WERI-Rb-1 (cell line): ENCODE measurements around the gene LYPD6B.

Experiments used
- DNase-seq: peaks from one replicate; pipeline ENCODE4 v3.0.0-alpha.2; 2020
- H3K27ac ChIP-seq: fragments of 250-450 bp; sonication (Bioruptor Pico); 2 replicates; pipeline ENCODE4 v1.5.1; 2020; ENCODE audit warnings: mild to moderate bottlenecking, moderate library complexity
- H3K27me3 ChIP-seq: fragments of 250-450 bp; sonication (Bioruptor Pico); 2 replicates; pipeline ENCODE4 v1.5.1; 2021; ENCODE audit warnings: mild to moderate bottlenecking, low read depth, moderate library complexity; ENCODE audit not compliant: insufficient read depth, severe bottlenecking
- H3K36me3 ChIP-seq: fragments of 250-450 bp; sonication (Bioruptor Pico); 2 replicates; pipeline ENCODE4 v1.5.1; 2020; ENCODE audit warnings: mild to moderate bottlenecking, moderate library complexity
- H3K4me3 ChIP-seq: 2 replicates; pipeline ENCODE4 v1.5.1; 2011; ENCODE audit warnings: low read depth, mild to moderate bottlenecking, control low read depth, low read length
- H3K9me3 ChIP-seq: fragments of 250-450 bp; sonication (Bioruptor Pico); 2 replicates; pipeline ENCODE4 v1.5.1; 2021; ENCODE audit warnings: mild to moderate bottlenecking, moderate library complexity; ENCODE audit not compliant: severe bottlenecking
- CTCF ChIP-seq: IDR thresholded peaks from 2 replicates; pipeline ENCODE4 v1.5.1; 2011; ENCODE audit warnings: low read depth, mild to moderate bottlenecking, control low read depth, inconsistent platforms, low read length

The LYPD6B gene

GRCh38 chr2:149000158-149000938, 38.2 kb upstream of the LYPD6B start:
- H3K27ac ChIP-seq, result no peak overlapping the region
- peaks cover 41% of the 10 kb centered on the region for H3K27me3 ChIP-seq
- H3K9me3 ChIP-seq, result no peaks in the 10 kb centered on the region
- TF ChIP-seq CTCF, result no peak
- DNase-seq, result no peak
- no peak overlapping the region for H3K4me3 ChIP-seq
- no peaks in the 10 kb centered on the region for H3K36me3 ChIP-seq

GRCh38 chr2:149001496-149001895, 37.0 kb upstream of the LYPD6B start:
- Histone ChIP-seq H3K4me3 (no peak overlapping the region), H3K36me3 (no peaks in the 10 kb centered on the region), H3K9me3 (no peaks in the 10 kb centered on the region), H3K27ac (no peak overlapping the region), H3K27me3 (peaks cover 51% of the 10 kb centered on the region)
- no peak for TF ChIP-seq CTCF
- DNase-seq, result no peak

GRCh38 chr2:149002378-149002890, 36.1 kb upstream of the LYPD6B start:
- Histone ChIP-seq H3K9me3 (no peaks in the 10 kb centered on the region), H3K27me3 (peaks cover 46% of the 10 kb centered on the region), H3K36me3 (no peaks in the 10 kb centered on the region), H3K27ac (no peak overlapping the region), H3K4me3 (no peak overlapping the region)
- TF ChIP-seq CTCF, result no peak
- no peak for DNase-seq

GRCh38 chr2:149002891-149003740, 35.4 kb upstream of the LYPD6B start:
- no peak overlapping the region for H3K4me3 ChIP-seq
- no peak for TF ChIP-seq CTCF
- no peak for DNase-seq
- H3K27ac ChIP-seq, result no peak overlapping the region
- peaks cover 46% of the 10 kb centered on the region for H3K27me3 ChIP-seq
- no peaks in the 10 kb centered on the region for H3K9me3 ChIP-seq
- no peaks in the 10 kb centered on the region for H3K36me3 ChIP-seq

- TF ChIP-seq CTCF, result no peak
- H3K9me3 ChIP-seq, result no peaks in the 10 kb centered on the region
- no peaks in the 10 kb centered on the region for H3K36me3 ChIP-seq
- no peak overlapping the region for H3K27ac ChIP-seq
- H3K4me3 ChIP-seq, result no peak overlapping the region
- no peak for DNase-seq
- peaks cover 48% of the 10 kb centered on the region for H3K27me3 ChIP-seq
These were observed 33.7 kb upstream of the LYPD6B start for GRCh38 chr2:149004836-149005235.
